ENCODE data around the gene PRPF6.

The PRPF6 gene

GRCh38 chr20:63980806-63981728 is at the start of gene PRPF6:
Gene PRPF6, plus strand, starts transcription at chr20:63981132. Its CDS starts 114 bp downstream, at chr20:63981246.
- H3K27ac Mint-ChIP-seq, result peak within 1 kb of the TSS; percentile 96
- DNase-seq (peak; percentile 93 to 97), ATAC-seq (peak; percentile 47)
- no peaks in the 10 kb centered on the region for H3K9me3 Mint-ChIP-seq
- no peaks in the 10 kb centered on the region for H3K27me3 Mint-ChIP-seq
- H3K4me3 Mint-ChIP-seq, result peak within 1 kb of the TSS; percentile 92 to 97
- H3K4me1 Mint-ChIP-seq, result peaks cover 70% of the 10 kb centered on the region

- no peaks in the 10 kb centered on the region for H3K27me3 Mint-ChIP-seq
- H3K4me3 Mint-ChIP-seq, result no peak overlapping the region
- no peaks in the 10 kb centered on the region for H3K9me3 Mint-ChIP-seq
- no peak for DNase-seq
- ATAC-seq, result no peak
- peaks cover 5% of the 10 kb centered on the region for H3K4me1 Mint-ChIP-seq
- peak overlapping the region in 1 of 2 donors; percentile 50 for H3K27ac Mint-ChIP-seq
Measured at GRCh38 chr20:63931735-63932134, 49.2 kb upstream of the PRPF6 start.

- Mint-ChIP-seq H3K27ac (no peak overlapping the region), H3K4me3 (no peak overlapping the region), H3K4me1 (peaks cover 5% of the 10 kb centered on the region), H3K9me3 (no peaks in the 10 kb centered on the region), H3K27me3 (no peaks in the 10 kb centered on the region)
- DNase-seq, result no peak
- no peak for ATAC-seq
Measured at GRCh38 chr20:63932606-63933160, 48.2 kb upstream of the PRPF6 start.

- peaks cover 5% of the 10 kb centered on the region for H3K4me1 Mint-ChIP-seq
- DNase-seq (no peak), ATAC-seq (no peak)
- no peak overlapping the region for H3K4me3 Mint-ChIP-seq
- H3K27ac Mint-ChIP-seq, result no peak overlapping the region
- H3K27me3 Mint-ChIP-seq, result no peaks in the 10 kb centered on the region
- no peaks in the 10 kb centered on the region for H3K9me3 Mint-ChIP-seq
Measured at GRCh38 chr20:63933646-63934045, 47.3 kb upstream of the PRPF6 start.

- H3K4me3 Mint-ChIP-seq, result no peak overlapping the region
- DNase-seq, result no peak
- H3K4me1 Mint-ChIP-seq, result peaks cover 5% of the 10 kb centered on the region
- H3K9me3 Mint-ChIP-seq, result no peaks in the 10 kb centered on the region
- H3K27ac Mint-ChIP-seq, result no peak overlapping the region
- no peak for ATAC-seq
- H3K27me3 Mint-ChIP-seq, result no peaks in the 10 kb centered on the region
Measured at GRCh38 chr20:63934271-63935068, 46.5 kb upstream of the PRPF6 start.

- Mint-ChIP-seq H3K27me3 (no peaks in the 10 kb centered on the region), H3K4me3 (no peak overlapping the region), H3K4me1 (peaks cover 5% of the 10 kb centered on the region), H3K27ac (peak overlapping the region in 1 of 2 donors; percentile 33), H3K9me3 (no peaks in the 10 kb centered on the region)
- ATAC-seq, result no peak
- DNase-seq, result no peak
Measured at GRCh38 chr20:63935447-63935846, 45.5 kb upstream of the PRPF6 start.

- H3K27me3 Mint-ChIP-seq, result no peaks in the 10 kb centered on the region
- no peaks in the 10 kb centered on the region for H3K9me3 Mint-ChIP-seq
- peaks cover 26% of the 10 kb centered on the region for H3K4me1 Mint-ChIP-seq
- DNase-seq (no peak), ATAC-seq (no peak)
- H3K4me3 Mint-ChIP-seq, result no peak overlapping the region
- H3K27ac Mint-ChIP-seq, result peak overlapping the region in 1 of 2 donors; percentile 34
Measured at GRCh38 chr20:63937596-63937995, 43.3 kb upstream of the PRPF6 start.

GRCh38 chr20:63939061-63939935 is 41.6 kb upstream of the PRPF6 start:
- H3K4me1 Mint-ChIP-seq, result peaks cover 26% of the 10 kb centered on the region
- ATAC-seq (peak; percentile 6), DNase-seq (peak in 1 of 2 donors; percentile 12)
- H3K27ac Mint-ChIP-seq, result no peak overlapping the region
- no peak overlapping the region for H3K4me3 Mint-ChIP-seq
- no peaks in the 10 kb centered on the region for H3K27me3 Mint-ChIP-seq
- no peaks in the 10 kb centered on the region for H3K9me3 Mint-ChIP-seq

- DNase-seq, result no peak
- no peaks in the 10 kb centered on the region for H3K9me3 Mint-ChIP-seq
- peaks cover 26% of the 10 kb centered on the region for H3K4me1 Mint-ChIP-seq
- H3K27ac Mint-ChIP-seq, result peak overlapping the region in 1 of 2 donors; percentile 20
- no peak overlapping the region for H3K4me3 Mint-ChIP-seq
- ATAC-seq, result no peak
- H3K27me3 Mint-ChIP-seq, result no peaks in the 10 kb centered on the region
Measured at GRCh38 chr20:63940071-63940471, 40.9 kb upstream of the PRPF6 start.

- Mint-ChIP-seq H3K27me3 (no peaks in the 10 kb centered on the region), H3K27ac (peak overlapping the region in 1 of 2 donors; percentile 59), H3K4me3 (peak overlapping the region in 1 of 2 donors; percentile 44)
Measured at GRCh38 chr20:63940472-63941266, 40.3 kb upstream of the PRPF6 start.

GRCh38 chr20:63941282-63942081 is 39.5 kb upstream of the PRPF6 start:
- Mint-ChIP-seq H3K4me1 (peaks cover 32% of the 10 kb centered on the region), H3K4me3 (peak overlapping the region; percentile 47 to 51)

More at GRCh38 chr20:63940472-63941266, 40.3 kb upstream of the PRPF6 start:
- H3K9me3 Mint-ChIP-seq, result no peaks in the 10 kb centered on the region
- H3K4me1 Mint-ChIP-seq, result peaks cover 30% of the 10 kb centered on the region
- ATAC-seq (no peak), DNase-seq (peak in 1 of 2 donors; percentile 17)

GRCh38 chr20:63942250-63942951 is 38.5 kb upstream of the PRPF6 start:
- ATAC-seq (no peak), DNase-seq (peak; percentile 48 to 64)
- H3K4me1 Mint-ChIP-seq, result peaks cover 39% of the 10 kb centered on the region
- peak overlapping the region in 1 of 2 donors; percentile 32 for H3K4me3 Mint-ChIP-seq
- H3K27me3 Mint-ChIP-seq, result no peaks in the 10 kb centered on the region
- no peaks in the 10 kb centered on the region for H3K9me3 Mint-ChIP-seq
- H3K27ac Mint-ChIP-seq, result peak overlapping the region in 1 of 2 donors; percentile 60

More at GRCh38 chr20:63941282-63942081, 39.5 kb upstream of the PRPF6 start:
- DNase-seq, result peak; percentile 51 to 84
- Mint-ChIP-seq H3K9me3 (no peaks in the 10 kb centered on the region), H3K27me3 (no peaks in the 10 kb centered on the region), H3K27ac (peak overlapping the region; percentile 59 to 81)
- peak; percentile 85 for ATAC-seq
